ENCODE measurements around the gene C1QTNF3. TPM values are rescaled to one million over a fixed set of nuclear protein-coding genes. Genes with fewer than 3 reads are reported as not detected.
A peak's percentile ranks its signal among the peaks of the same experiment; 100 is the strongest.

The C1QTNF3 gene
- total and polyA plus RNA-seq, 2 experiments from 2014 or later, result 1.7 to 2.0 TPM

GRCh38 chr5:34022121-34022705 lies 20.8 kb downstream of the C1QTNF3 start:
- H3K79me2 ChIP-seq (replicated peaks; ENCODE audit: insufficient read depth), result no peaks in the 10 kb centered on the region
- no peaks in the 10 kb centered on the region for H4K20me1 ChIP-seq (replicated peaks; ENCODE audit: insufficient read depth)
- DNase-seq (ENCODE audit: low spot score) (no peak), ATAC-seq (no peak)
- no peaks in the 10 kb centered on the region for H3K36me3 ChIP-seq (ENCODE audit: insufficient read depth)
- no peak overlapping the region; the same call in 1 of the 2 replicates for H3K27ac ChIP-seq (ENCODE audit: low read depth)
- Mint-ChIP-seq H3K27ac (0 out of 2 replicates have a peak overlapping the region, but pooled peaks have one; percentile 3), H3K4me3 (no peak overlapping the region), H3K4me1 (peaks cover 16% of the 10 kb centered on the region), H3K36me3 (ENCODE audit: low read depth) (no peaks in the 10 kb centered on the region), H3K9me3 (no peaks in the 10 kb centered on the region), H3K27me3 (ENCODE audit: insufficient read depth, low read depth, poor library complexity) (peaks cover 5% of the 10 kb centered on the region)
- no peak for TF ChIP-seq CTCF (conservative IDR thresholded peaks at IDR 0.05; ENCODE audit: low read depth in 2 of 2)
- TF ChIP-seq JUNB (IDR thresholded peaks at IDR 0.05; ENCODE audit: unreplicated experiment), result no peak
- TF ChIP-seq ZNF331 (CRISPR knock-in tag; IDR thresholded peaks at IDR 0.05; ENCODE audit: low read depth), result no peak
- TF ChIP-seq CREB1 (CRISPR knock-in tag; IDR thresholded peaks at IDR 0.05; ENCODE audit: low read depth), result no peak
- TF ChIP-seq, protein P1, sequence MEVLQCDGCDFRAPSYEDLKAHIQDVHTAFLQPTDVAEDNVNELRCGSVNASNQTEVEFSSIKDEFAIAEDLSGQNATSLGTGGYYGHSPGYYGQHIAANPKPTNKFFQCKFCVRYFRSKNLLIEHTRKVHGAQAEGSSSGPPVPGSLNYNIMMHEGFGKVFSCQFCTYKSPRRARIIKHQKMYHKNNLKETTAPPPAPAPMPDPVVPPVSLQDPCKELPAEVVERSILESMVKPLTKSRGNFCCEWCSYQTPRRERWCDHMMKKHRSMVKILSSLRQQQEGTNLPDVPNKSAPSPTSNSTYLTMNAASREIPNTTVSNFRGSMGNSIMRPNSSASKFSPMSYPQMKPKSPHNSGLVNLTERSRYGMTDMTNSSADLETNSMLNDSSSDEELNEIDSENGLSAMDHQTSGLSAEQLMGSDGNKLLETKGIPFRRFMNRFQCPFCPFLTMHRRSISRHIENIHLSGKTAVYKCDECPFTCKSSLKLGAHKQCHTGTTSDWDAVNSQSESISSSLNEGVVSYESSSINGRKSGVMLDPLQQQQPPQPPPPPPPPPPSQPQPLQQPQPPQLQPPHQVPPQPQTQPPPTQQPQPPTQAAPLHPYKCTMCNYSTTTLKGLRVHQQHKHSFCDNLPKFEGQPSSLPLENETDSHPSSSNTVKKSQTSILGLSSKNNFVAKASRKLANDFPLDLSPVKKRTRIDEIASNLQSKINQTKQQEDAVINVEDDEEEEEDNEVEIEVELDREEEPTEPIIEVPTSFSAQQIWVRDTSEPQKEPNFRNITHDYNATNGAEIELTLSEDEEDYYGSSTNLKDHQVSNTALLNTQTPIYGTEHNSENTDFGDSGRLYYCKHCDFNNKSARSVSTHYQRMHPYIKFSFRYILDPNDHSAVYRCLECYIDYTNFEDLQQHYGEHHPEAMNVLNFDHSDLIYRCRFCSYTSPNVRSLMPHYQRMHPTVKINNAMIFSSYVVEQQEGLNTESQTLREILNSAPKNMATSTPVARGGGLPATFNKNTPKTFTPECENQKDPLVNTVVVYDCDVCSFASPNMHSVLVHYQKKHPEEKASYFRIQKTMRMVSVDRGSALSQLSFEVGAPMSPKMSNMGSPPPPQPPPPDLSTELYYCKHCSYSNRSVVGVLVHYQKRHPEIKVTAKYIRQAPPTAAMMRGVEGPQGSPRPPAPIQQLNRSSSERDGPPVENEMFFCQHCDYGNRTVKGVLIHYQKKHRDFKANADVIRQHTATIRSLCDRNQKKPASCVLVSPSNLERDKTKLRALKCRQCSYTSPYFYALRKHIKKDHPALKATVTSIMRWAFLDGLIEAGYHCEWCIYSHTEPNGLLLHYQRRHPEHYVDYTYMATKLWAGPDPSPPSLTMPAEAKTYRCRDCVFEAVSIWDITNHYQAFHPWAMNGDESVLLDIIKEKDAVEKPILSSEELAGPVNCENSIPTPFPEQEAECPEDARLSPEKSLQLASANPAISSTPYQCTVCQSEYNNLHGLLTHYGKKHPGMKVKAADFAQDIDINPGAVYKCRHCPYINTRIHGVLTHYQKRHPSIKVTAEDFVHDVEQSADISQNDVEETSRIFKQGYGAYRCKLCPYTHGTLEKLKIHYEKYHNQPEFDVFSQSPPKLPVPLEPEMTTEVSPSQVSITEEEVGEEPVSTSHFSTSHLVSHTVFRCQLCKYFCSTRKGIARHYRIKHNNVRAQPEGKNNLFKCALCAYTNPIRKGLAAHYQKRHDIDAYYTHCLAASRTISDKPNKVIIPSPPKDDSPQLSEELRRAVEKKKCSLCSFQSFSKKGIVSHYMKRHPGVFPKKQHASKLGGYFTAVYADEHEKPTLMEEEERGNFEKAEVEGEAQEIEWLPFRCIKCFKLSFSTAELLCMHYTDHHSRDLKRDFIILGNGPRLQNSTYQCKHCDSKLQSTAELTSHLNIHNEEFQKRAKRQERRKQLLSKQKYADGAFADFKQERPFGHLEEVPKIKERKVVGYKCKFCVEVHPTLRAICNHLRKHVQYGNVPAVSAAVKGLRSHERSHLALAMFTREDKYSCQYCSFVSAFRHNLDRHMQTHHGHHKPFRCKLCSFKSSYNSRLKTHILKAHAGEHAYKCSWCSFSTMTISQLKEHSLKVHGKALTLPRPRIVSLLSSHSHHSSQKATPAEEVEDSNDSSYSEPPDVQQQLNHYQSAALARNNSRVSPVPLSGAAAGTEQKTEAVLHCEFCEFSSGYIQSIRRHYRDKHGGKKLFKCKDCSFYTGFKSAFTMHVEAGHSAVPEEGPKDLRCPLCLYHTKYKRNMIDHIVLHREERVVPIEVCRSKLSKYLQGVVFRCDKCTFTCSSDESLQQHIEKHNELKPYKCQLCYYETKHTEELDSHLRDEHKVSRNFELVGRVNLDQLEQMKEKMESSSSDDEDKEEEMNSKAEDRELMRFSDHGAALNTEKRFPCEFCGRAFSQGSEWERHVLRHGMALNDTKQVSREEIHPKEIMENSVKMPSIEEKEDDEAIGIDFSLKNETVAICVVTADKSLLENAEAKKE (CRISPR knock-in tag; IDR thresholded peaks at IDR 0.05), result no peak
- no peak overlapping the region for H3K4me3 ChIP-seq
- no peaks in the 10 kb centered on the region for H3F3A ChIP-seq (replicated peaks; ENCODE audit: low read depth)
- H3K27me3 ChIP-seq (ENCODE audit: insufficient read depth), result no peaks in the 10 kb centered on the region
- no peak overlapping the region for H2AFZ ChIP-seq
- H3K9me2 ChIP-seq (ENCODE audit: insufficient read depth), result no peaks in the 10 kb centered on the region
- H3K4me2 ChIP-seq, result no peak overlapping the region
- peaks cover 8% of the 10 kb centered on the region for H3K4me1 ChIP-seq (ENCODE audit: insufficient read depth)

Data from GM23338 (cell line).